ENCODE measurements around the gene DBP. TPM values are rescaled to one million over a fixed set of nuclear protein-coding genes. Genes with fewer than 3 reads are reported as not detected.

The DBP gene
- polyA plus RNA-seq, 3 donors: 12.8 to 22.3 (median 17.5) TPM

DNA sequence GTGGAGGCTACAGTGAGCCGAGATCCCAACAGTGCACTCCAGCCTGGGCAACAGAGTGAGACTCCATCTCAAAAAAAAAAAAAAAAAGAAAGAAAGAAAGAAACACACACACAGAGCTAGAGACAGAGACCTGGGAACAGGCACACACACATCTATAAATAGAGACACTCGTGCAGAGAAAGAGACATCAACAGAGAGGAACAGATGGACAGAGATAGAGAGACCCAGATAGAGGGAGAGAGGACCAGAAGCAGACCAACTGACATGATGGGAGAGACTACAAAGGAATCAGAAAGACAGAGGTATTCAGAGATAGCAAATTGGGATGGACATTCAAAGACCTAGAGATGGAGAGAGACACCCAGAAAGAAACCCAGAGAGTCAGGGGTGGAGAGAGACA, 11.0 kb upstream of the DBP start:
- H3K4me3 Mint-ChIP-seq: peak overlapping the region in 1 of 2 donors; percentile 43
- H3K27me3 ChIP-seq (ENCODE audit: control insufficient read depth in 2 of 2, insufficient read depth in 2 of 2, low read length in 2 of 2): peaks cover 0 to 10% of the 10 kb centered on the region in 2 donors
- no peak overlapping the region for H2AFZ ChIP-seq (ENCODE audit: insufficient read depth, low read depth, low read length, poor library complexity, severe bottlenecking)
- H4K20me1 ChIP-seq (ENCODE audit: insufficient read depth, low read length): no peaks in the 10 kb centered on the region
- H3K36me3 ChIP-seq (replicated peaks in 1 of 2; ENCODE audit: control insufficient read depth in 1 of 2, insufficient read depth in 2 of 2, low read length in 2 of 2): no peaks in the 10 kb centered on the region
- no peak overlapping the region for H3K4me3 ChIP-seq (replicated peaks in 1 of 3; ENCODE audit: low read depth in 2 of 3, low read length in 3 of 3)
- WGBS (ENCODE audit: insufficient coverage): no CpG with 5 or more reads among the region's 2 CpGs
- peak overlapping the region; percentile 1 to 92 (median 73) for H3K27ac Mint-ChIP-seq
- H3K9me3 ChIP-seq (replicated peaks in 1 of 2; ENCODE audit: control insufficient read depth in 1 of 2, insufficient read depth in 1 of 2, low read length in 2 of 2): no peaks in the 10 kb centered on the region
- peaks cover 10 to 28% (median 22%) of the 10 kb centered on the region in 3 donors for H3K27me3 Mint-ChIP-seq (ENCODE audit: low read depth in 3 of 3)
- H3K4me1 ChIP-seq (ENCODE audit: control insufficient read depth in 1 of 2, insufficient read depth in 2 of 2, low read length in 2 of 2): peaks cover 35 to 50% of the 10 kb centered on the region in 2 donors
- H3K27ac ChIP-seq (ENCODE audit: low read depth in 1 of 2, low read length in 2 of 2): no peak overlapping the region
- H3K36me3 Mint-ChIP-seq: peaks cover 0 to 3% of the 10 kb centered on the region in 2 donors
- TF ChIP-seq, protein P1, sequence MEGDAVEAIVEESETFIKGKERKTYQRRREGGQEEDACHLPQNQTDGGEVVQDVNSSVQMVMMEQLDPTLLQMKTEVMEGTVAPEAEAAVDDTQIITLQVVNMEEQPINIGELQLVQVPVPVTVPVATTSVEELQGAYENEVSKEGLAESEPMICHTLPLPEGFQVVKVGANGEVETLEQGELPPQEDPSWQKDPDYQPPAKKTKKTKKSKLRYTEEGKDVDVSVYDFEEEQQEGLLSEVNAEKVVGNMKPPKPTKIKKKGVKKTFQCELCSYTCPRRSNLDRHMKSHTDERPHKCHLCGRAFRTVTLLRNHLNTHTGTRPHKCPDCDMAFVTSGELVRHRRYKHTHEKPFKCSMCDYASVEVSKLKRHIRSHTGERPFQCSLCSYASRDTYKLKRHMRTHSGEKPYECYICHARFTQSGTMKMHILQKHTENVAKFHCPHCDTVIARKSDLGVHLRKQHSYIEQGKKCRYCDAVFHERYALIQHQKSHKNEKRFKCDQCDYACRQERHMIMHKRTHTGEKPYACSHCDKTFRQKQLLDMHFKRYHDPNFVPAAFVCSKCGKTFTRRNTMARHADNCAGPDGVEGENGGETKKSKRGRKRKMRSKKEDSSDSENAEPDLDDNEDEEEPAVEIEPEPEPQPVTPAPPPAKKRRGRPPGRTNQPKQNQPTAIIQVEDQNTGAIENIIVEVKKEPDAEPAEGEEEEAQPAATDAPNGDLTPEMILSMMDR (IDR thresholded peaks at IDR 0.05): no peak
- H3K4me1 Mint-ChIP-seq: peaks cover 55% of the 10 kb centered on the region
- intact Hi-C loops (cut with micrococcal nuclease): loop anchor here (5.0 to 10.0 kb wide), 5 partner anchors 67 to 189 kb away; partner anchors contain the start of genes HSD17B14 (in 2 of the 2) and MAMSTR (in 1 of the 2)
- peaks cover 0 to 3% (median 0%) of the 10 kb centered on the region in 7 donors for H3K9me3 Mint-ChIP-seq
- DNase-seq: no peak
- H3K4me2 ChIP-seq (replicated peaks; ENCODE audit: extremely low read depth, low read length, poor library complexity, severe bottlenecking): no peak overlapping the region
- no peaks in the 10 kb centered on the region for H3K79me2 ChIP-seq (ENCODE audit: insufficient read depth, low read length)
- H3K9ac ChIP-seq (ENCODE audit: insufficient read depth, low read length, poor library complexity, severe bottlenecking): no peak overlapping the region

DNA sequence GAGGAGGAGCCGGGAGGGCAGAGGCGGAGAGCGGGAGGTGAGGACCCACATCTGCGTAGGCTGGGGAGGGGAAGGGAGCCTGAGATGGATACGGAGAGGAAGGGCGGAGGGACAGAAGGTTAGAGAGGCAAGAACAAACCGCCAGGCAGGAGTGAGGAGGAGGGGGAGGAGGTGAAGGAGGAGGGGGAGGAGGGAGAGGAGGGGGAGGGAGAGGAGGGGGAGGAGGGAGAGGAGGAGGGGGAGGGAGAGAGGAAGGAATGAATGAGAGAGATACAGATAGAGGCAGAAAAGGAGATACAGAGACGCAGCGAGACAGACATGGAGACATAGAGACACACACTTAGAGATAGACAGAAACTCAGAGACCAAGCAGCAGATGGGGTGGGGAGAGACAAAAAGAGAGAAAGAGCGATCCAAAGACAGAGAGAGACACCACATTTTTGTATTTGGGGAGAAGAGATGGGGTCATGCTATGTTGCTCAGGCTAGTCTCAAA, 9.6 kb upstream of the DBP start:
- H3K36me3 ChIP-seq (replicated peaks in 1 of 2; ENCODE audit: control insufficient read depth in 1 of 2, insufficient read depth in 2 of 2, low read length in 2 of 2): no peaks in the 10 kb centered on the region
- H3K36me3 Mint-ChIP-seq: peaks cover 0 to 3% of the 10 kb centered on the region in 2 donors
- H3K4me1 ChIP-seq (ENCODE audit: control insufficient read depth in 1 of 2, insufficient read depth in 2 of 2, low read length in 2 of 2): peaks cover 30 to 44% of the 10 kb centered on the region in 2 donors
- peak overlapping the region in 3 of 7 donors; percentile 51 to 55 (median 52) for H3K27ac Mint-ChIP-seq
- intact Hi-C loops (cut with micrococcal nuclease): loop anchor here (1.0 to 10.0 kb wide), 6 partner anchors 29 to 191 kb away; partner anchors contain the start of genes HSD17B14 (in 2 of the 2) and MAMSTR (in 1 of the 2)
- H3K4me3 Mint-ChIP-seq: peak overlapping the region in 1 of 2 donors; percentile 3
- peaks cover 0 to 3% (median 0%) of the 10 kb centered on the region in 7 donors for H3K9me3 Mint-ChIP-seq
- no peaks in the 10 kb centered on the region for H3K79me2 ChIP-seq (ENCODE audit: insufficient read depth, low read length)
- H4K20me1 ChIP-seq (ENCODE audit: insufficient read depth, low read length): no peaks in the 10 kb centered on the region
- H3K9ac ChIP-seq (ENCODE audit: insufficient read depth, low read length, poor library complexity, severe bottlenecking): no peak overlapping the region
- H3K4me2 ChIP-seq (replicated peaks; ENCODE audit: extremely low read depth, low read length, poor library complexity, severe bottlenecking): peak overlapping the region; percentile 91
- peaks cover 43% of the 10 kb centered on the region for H3K4me1 Mint-ChIP-seq
- H3K4me3 ChIP-seq (replicated peaks in 1 of 3; ENCODE audit: low read depth in 2 of 3, low read length in 3 of 3): peak overlapping the region in 2 of 3 experiments; percentile 37 to 75
- peak overlapping the region; percentile 83 for H2AFZ ChIP-seq (ENCODE audit: insufficient read depth, low read depth, low read length, poor library complexity, severe bottlenecking)
- TF ChIP-seq, protein P1 (IDR thresholded peaks at IDR 0.05): no peak
- peaks cover 11 to 28% (median 25%) of the 10 kb centered on the region in 3 donors for H3K27me3 Mint-ChIP-seq (ENCODE audit: low read depth in 3 of 3)
- H3K9me3 ChIP-seq (replicated peaks in 1 of 2; ENCODE audit: control insufficient read depth in 1 of 2, insufficient read depth in 1 of 2, low read length in 2 of 2): no peaks in the 10 kb centered on the region
- WGBS (ENCODE audit: insufficient coverage): 0% methylated on average over 5 of the region's 10 CpGs
- peaks cover 0 to 10% of the 10 kb centered on the region in 2 donors for H3K27me3 ChIP-seq (ENCODE audit: control insufficient read depth in 2 of 2, insufficient read depth in 2 of 2, low read length in 2 of 2)
- no peak for DNase-seq
- H3K27ac ChIP-seq (ENCODE audit: low read depth in 1 of 2, low read length in 2 of 2): no peak overlapping the region

Data from CD14-positive monocyte (primary cell).